HL-60/S4 treated with retinoic acid at 250 ng/mL for 4 days and 3 days (cell line): ENCODE results near the gene WBP1L.
"Not testable (repeated sequence)": the region's sequence is repeated elsewhere in the genome, so short reads cannot be mapped to it uniquely, and the experiment has no call there.

Experiments
- in situ Hi-C: fragments of 300-500 bp; cut with MboI; formaldehyde crosslinking; loops from 2 replicates; pipeline ENCODE4 v1.7.0; 2022; ENCODE audit warnings: low sequenced_read_pairs

Gene WBP1L

DNA sequence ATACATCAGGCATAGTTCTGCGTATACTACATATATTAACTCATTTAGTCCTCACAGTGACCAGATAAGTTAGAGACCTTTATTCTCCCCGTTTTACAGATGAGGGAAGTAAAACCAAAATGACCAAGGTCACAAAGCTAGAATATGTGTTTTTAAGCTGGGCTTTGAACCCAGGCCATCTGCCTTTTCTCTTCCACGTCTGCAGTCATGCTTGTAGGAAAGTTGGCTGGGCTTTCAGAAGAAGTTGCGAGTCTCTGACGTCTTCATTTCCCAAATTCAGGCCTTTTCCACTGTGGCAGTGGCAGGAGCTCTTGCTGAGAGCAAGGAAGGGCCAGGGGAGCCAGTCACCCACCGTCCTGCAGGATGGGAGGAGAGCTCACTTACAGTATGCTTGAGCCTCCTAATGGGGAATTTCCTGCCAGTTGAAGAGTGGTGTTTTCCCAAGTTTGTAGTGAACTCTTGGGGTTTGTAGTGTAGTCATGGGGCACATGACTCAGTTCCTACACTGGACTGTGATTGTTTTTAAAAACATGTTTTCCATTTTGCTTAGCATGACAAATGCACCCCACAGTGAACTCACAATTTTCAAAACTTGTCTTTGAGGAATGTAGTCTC lies 59.3 kb downstream of the WBP1L start:
- in situ Hi-C loops, result no loop called here

DNA sequence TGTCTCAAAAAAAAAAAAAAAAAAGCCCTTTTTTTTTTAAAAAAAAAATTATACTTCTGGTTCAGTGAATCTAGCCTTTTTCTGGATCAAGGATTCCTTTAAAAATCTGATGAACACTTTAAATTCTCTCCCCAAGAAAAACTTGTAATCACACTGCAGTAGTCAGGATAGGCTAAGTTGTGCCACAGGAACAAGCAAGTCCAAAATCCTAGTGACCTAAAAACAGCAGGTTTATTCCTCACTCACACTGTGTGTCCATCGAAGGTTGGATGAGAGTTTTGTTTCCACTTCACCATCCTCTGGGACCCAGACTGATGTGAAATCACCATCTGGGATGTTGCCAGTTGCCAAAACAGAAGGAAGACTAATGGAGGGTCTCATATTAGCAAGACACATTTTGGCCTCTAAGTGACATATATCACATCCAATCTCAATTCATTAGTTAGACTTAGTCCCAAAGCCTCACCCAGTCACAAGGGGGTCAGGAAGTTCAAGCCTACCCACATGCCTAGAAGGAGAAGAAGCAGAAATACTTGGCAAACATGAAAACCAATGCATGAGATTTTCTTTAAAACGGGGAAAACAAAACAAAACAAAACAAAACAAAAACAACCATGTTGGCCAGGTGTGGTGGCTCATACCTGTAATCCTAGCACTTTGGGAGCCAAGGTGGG lies 60.8 kb downstream of the WBP1L start:
- in situ Hi-C loops, result no loop called here

DNA sequence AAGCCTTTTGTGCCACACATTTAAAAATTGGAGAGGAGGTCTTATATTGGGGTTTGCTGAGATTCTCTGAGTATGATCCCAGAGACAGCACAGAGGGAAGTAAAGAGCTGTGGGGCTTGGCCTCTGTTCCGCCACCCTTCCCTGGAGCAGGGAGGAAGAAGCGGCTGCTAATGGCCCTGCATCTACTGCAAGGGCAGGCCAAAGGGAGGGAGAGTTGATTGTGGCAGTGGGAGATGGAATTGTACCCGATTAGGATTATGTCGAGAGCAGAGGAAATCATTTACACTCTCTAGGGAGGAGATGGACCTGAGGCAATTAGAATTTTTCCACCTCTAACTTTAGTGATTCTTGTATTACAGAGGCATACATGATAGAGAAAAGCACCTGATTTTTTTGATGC lies 64.6 kb downstream of the WBP1L start:
- in situ Hi-C loops, result no loop called here

DNA sequence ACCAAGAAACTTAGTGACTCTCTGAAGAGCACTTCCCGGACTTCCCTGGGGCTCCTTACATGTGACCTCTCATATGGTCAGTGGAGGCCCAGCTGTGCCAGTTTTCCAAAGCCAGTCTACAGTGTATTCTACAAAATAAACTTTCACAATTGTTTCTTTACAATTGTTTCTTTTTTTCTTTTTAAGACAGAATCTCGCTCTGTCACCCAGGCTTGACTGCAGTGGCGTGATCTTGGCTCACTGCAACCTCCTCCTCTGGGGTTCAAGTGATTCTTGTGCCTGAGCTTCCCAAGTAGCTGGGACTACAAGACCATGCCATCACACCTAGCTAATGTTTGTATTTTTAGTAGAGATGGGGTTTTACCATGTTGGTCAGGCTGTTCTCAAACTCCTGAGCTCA lies 67.6 kb downstream of the WBP1L start:
- in situ Hi-C loops, result no loop called here

DNA sequence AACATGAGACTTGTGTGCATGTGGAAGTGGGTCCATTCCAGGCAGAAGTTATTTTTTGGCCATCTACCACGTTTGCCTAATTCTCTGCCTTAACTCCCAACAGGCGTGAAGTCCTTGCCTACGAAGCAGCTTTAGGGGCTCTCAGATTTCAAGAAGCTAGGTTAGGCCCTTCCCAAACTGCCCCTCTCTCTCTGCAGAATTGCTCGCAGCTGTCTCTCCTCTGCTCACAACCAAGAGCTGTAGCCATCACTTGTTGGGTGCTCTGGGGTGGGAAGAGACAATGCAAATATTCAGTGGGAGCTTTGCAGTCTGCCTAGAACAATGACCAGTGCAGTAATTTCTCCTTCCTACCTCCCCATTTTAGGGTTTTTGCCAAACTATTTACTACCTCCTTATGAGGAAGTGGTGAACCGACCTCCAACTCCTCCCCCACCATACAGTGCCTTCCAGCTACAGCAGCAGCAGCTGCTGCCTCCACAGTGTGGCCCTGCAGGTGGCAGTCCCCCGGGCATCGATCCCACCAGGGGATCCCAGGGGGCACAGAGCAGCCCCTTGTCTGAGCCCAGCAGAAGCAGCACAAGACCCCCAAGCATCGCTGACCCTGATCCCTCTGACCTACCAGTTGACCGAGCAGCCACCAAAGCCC lies 68.6 kb downstream of the WBP1L start:
- in situ Hi-C loops, result no loop called here

DNA sequence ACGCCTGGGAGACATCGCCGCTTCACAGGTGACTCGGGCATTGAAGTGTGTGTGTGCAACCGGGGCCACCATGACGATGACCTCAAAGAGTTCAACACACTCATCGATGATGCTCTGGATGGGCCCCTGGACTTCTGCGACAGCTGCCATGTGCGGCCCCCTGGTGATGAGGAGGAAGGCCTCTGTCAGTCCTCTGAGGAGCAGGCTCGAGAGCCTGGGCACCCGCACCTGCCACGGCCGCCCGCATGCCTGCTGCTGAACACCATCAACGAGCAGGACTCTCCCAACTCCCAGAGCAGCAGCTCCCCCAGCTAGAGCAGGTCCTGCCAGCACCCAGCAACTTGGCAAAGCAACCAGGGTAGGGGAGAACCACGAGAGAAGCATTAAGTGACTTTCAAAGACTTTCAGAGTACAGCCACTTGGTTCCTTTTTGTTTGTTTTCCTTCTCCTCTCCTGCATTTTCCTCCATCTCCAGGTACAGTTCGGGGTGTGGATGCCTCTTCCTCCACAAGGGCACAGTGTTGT lies 69.3 kb downstream of the WBP1L start:
- in situ Hi-C loops, result no loop called here

DNA sequence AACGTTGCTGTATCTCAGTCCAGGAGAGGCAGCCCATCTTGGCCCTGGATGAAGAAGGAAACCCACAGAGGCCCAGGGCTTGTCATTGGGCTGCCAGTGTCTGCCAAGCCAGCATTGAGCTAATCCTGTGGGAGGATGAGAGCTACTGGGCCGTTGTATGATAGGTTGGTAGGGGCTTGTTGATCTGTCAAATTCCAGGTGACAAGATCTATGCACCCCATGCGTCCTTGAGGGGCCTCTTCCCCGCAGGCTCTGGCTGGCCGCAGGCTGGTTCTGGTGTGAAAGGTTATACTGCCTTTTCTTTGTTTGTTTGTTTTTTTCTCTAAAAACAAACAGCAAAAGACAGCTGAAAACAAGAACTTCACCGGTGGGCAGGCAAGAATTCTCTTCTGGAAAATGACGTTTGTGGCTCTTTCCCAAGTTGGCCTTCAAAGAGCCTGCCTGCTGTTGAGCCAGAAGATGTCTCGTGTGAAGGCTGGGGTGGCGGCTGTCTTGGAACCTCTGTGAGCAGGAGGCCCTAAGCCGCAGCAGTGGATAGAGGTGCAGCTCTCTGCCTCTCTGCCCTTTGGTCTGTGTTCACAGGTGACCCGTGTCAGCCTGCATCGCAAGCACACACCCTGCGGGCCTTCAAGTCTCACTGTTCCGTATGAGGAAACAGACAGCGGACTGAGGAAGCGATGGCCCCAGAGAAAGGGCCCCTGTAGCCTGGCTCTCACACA lies 70.1 kb downstream of the WBP1L start:
- in situ Hi-C loops, result no loop called here

DNA sequence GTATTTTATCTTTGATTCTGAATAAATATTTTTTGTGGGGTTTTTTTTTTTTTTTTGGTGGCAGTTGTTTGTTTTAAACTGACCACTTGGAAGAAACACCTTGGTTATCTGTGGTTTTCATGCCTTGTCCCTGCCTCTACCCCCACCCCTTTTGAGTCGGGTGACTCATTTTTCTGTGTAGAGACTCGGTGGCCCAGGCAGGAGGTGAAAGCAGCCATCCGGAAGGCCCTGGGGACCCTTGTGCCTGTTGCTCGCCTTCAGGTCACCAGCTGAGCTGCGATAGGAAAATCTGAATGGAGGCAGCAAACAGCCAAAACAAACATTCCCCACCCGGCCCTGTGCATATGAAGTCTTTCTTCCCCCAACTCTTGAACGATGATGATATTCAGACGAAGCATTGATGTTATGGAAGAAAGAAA lies 70.7 kb downstream of the WBP1L start:
- in situ Hi-C loops, result no loop called here

DNA sequence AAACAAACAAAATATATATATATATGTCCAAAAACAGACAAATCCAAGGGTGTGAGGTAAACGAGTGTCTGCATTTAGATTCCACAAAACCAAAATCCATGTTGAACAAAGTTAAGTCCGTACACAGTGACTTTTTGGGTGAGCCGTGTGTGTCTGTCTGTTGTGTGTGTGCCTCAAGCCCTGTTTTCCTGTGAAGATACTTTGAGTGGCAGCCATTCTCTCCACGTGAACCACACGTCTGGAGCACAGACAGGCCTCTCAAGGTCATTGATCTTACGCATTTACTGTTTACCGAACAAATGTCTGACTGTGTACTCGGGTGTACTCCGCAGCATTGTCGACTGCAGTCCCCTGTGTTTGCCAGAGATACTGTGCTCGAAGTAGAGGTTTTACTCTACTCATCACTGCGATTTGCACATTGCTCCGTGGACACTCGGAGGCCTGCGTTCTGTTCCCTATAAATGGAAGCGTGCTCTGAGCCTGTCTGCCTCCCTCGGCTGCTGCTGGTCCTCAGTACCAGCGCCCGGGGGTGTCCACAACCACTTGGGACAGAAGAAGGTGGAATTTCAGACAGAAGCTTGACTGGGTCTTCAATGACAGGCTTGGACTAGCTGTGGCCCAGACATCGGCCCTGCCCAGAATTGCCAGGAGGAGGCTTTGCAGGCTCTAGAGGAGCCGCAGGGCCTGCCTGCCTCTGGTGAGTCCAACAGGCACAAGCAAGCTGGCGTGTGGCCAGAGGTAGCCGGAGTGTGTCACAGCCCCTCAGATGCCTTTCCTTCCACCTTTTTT lies 71.3 kb downstream of the WBP1L start:
- in situ Hi-C loops, result no loop called here

DNA sequence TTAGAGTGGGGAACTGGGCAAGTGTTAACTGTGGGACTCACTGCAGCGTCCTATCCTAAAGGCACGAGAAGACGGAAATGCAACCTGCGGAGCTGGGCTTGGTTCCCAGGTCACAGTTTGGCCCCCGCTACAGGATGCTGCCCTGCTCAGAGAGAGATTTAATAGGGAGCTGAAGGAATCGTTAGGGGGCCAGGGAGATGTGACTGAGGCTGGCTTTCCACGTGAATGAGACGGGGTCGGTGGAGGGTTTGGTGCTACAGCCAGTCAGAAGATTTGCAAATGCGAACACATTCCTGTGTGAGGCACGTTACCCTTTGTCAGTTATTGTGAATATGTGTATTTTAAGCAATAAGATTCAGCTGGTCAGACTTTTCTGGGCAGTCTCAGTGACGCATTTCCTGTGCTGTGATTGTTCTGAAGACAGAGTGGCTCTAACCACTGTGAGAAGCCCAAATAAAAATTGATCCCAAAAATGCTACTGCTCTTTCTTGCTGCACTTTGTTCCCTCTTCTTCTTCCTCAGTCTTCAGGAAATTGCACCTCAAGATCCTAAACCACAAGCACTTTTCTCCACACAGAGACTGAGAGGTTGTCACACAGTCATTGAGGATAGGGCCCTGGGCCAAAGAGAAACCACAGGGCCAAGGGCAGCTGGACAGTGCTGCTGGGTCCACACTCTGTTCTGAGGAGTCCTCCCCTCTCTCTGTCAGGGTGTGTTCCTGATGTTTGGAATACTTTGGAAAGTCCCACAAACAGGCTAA lies 72.2 kb downstream of the WBP1L start:
- in situ Hi-C loops, result no loop called here

DNA sequence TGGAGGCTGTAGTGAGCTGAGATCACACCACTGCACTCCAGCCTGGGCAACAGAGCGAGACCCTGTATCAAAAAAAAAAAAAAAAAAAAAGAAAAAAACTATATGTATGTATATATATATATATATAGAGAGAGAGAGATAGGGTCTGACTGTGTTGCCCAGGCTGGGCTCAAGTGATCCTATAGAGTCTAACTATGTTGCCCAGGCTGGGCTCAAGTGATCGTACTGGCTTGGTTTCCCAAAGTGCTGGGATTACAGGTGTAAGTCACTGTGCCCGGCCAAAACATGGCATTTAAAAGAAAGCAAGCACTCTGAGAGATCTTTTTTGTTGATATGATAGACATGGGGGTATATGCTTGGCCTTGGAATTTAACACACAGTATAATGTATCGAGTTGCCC lies 73.4 kb downstream of the WBP1L start:
- in situ Hi-C loops, result no loop called here

DNA sequence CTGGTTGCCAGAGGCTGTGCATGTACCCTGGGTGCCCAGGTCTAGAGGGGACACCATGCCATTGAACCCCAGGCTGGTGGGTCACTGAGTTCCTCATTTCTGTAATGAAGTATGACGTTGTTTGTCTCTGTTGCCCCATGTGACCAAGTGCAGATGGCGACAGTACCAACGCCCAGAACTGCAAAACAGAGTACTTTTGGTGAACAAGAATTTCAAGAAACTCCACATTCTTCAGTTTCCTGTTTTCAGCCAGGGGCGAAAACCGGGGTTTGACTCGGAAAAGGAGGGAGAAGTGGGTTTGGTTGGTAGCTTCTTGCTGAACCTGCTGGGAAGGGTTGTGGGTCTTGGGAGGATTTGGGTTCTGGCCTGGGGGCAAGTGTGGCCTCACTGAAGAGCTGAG lies 75.3 kb downstream of the WBP1L start:
- in situ Hi-C loops, result no loop called here

DNA sequence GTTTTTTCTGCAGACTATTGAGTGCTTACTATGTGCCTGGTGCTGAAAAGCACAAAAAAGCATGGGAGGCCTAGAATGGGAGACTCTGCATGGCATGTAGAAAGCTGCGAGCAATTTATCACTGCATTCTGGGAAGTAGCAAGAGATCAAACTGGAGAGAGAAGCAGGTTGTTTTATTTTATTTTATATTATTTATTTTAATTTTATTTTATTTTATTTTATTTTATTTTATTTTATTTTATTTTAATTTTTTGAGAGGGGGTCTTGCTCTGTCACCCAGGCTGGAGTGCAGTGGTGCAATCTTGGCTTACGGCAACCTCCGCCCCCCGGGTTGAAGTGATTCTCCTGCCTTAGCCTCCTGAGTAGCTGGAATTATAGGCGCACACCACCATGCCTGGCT lies 76.3 kb downstream of the WBP1L start:
- in situ Hi-C loops, result not testable (repeated sequence)

DNA sequence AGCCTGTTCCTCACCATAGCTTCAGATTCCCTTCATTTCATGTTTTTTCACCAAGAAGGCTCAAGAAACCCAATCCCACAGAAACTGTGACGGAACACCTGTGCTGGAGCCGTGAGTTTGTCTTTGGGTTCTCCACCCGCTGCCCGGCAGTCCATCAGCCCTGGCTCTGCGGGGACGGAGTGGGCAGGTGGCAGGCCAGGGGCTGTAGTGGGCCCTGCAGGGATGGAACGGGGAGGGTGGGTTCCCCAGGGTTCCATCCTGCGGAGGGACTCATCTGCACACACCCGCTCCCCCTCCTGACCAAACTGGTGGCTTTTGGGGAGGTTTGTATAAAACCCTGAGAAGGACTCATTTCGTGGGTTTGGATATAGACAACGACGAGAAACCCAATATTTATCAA lies 78.5 kb downstream of the WBP1L start:
- in situ Hi-C loops, result no loop called here

DNA sequence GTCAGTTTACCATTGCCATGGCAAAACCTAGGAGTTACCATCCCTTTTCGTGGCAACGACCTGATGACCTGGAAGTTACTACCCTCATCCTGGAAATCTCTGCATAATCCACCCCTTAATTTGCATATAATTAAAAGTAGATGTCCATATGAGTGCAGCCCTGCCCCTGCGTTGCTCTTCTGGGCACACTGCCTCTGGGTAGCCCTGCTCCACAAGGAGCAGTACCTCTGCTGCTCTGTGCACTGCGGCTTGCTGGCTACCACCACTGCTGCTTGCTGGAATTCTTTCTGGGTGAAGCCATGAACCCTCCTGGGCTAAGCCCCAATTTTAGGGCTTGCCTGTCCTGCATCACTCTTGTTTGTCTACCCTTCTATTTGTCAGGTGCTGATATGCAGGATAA lies 80.9 kb downstream of the WBP1L start:
- in situ Hi-C loops, result no loop called here

DNA sequence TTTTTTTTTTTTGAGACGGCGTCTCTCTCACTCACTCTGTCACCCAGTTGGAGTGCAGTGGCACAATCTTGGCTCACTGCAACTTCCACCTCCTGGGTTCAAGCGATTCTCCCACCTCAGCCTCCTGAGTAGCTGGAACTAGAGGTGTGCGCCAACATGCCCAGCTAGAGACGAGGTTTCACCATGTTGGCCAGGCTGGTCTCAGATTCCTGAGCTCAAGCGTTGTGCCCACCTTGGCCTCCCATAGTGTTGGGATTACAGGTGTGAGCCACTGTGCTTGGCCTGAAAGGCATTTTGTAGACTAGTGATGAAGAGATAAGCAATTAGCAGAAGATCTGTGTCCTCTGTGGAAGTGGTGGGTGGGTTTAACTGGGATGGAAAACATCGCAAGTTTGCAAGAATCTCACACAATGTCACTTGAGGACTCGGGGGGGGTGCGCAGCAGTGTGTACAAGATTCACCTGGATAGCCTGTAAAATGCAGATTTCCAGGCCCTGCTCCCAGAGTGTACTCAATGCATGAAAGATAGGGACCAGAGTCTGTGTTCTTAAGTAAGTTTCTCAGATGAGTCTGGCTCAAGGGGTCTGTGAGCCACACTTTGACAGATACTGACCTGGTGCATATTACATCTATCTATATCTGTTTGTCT lies 82.5 kb downstream of the WBP1L start:
- in situ Hi-C loops, result no loop called here

DNA sequence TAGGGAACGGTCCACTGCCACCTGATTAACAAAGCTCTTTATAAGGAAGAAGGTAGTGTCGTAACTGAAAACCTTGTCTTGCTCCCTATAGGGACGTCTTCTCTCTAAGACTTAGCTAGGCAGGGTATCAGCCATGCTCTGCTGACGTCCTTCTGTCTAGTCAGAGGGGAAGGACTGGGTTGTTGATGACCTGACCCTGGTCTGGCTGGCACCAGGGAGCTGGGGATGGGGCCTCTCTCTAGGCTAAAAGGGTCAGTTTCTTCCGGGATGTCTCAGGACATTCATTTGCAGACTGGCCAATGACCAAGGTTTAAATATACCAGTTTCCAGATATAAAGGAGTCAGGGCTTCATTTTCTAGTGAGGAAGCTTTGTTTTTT lies 83.8 kb downstream of the WBP1L start:
- in situ Hi-C loops, result no loop called here

DNA sequence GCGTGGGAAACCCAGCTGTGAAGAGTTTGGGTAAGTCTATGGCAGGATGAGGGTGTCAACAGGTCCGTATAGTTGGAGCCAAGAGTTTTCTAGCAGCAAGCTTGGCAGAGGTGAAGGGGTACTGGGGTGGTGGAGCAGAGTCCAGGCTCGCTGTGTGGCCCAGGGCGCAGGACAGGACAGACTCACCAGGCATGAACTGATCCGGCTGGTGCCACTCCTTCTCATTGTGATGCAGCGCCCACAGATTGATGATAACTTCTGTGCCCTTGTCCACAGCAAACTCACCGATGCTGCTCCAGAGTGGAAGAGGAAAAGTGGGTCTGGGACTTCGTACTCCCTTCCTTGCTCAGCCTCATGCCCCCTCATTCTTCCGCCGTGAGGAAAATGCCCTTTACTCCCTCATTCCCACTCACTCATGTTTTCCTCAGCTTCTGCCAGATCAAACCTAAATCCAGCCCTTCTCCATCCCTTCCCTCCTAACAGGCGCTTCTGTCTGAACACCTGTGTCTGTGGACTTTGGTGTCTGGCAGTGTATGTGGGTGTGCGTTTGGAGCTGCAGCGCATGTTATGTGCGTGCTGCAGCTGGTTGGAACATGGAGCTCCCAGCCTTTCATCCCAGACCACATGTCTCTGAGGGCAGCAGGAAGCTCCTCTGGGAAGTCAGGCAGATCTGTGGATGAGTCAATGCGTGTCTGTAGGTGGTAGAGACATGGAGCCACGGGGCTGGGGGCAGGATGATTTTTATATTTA lies 87.7 kb downstream of the WBP1L start:
- in situ Hi-C loops, result no loop called here

DNA sequence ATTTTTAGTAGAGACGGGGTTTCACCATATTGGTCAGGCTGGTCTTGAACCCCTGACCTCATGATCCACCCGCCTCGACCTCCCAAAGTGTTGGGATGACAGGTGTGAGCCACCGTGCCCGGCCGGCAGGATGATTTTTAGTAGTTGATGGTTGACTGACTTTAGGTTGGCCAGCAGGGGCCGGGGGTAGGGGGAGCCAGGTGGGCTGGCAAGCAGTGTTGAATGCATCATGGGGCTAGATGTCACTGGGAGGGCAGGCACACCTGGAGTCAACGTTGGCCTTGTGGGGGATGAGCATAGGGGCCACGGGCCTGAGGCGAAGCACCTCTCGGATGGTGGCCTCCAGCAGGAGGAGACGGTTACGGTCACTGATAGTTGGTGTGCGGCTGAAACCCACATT lies 88.5 kb downstream of the WBP1L start:
- in situ Hi-C loops, result no loop called here
